BJ (cell line): ENCODE measurements around the gene B3GLCT. TPM values are rescaled to one million over a fixed set of nuclear protein-coding genes. Genes with fewer than 3 reads are reported as not detected.

Source experiments
- CTCF ChIA-PET: fragments of 350-600 bp; formaldehyde crosslinking; extraction: SDS; loops from one replicate; lab custom pipeline; 2021; ENCODE audit warnings: antibody characterized with exemption, inconsistent platforms; lab: Yijun Ruan, JAX
- POLR2A ChIA-PET: fragments of 300-600 bp; sonication (Branson Sonifier 250); formaldehyde crosslinking; extraction: SDS; loops from one replicate; lab custom pipeline; 2021; ENCODE audit warnings: antibody characterized with exemption; lab: Charles Lee
- DNase-seq: peaks from one replicate; pipeline ENCODE4 v3.0.0-alpha.2; 2011; ENCODE audit warnings: low read depth
- H3K27me3 ChIP-seq: 2 replicates; pipeline ENCODE4 v1.6.0; 2011; ENCODE audit warnings: low read length; ENCODE audit not compliant: control insufficient read depth, insufficient read depth
- H3K36me3 ChIP-seq: 2 replicates; pipeline ENCODE4 v1.5.1; 2011; ENCODE audit warnings: low read length; ENCODE audit not compliant: control insufficient read depth, insufficient read depth
- H3K4me3 ChIP-seq: 2 replicates; pipeline ENCODE4 v1.5.1; 2011; ENCODE audit warnings: low read depth, mild to moderate bottlenecking, control low read depth, low read length
- polyA plus RNA-seq: library from polyadenylated mRNA; depleted of rRNA; stranded (reverse); fragments of >200 nt; gene quantifications from 2 replicates; pipeline ENCODE4 v1.2.3, GENCODE V29; 2011
- TF ChIP-seq, protein P1 (sequence below): IDR thresholded peaks from 2 replicates; pipeline ENCODE4 v1.5.1; 2011; ENCODE audit warnings: low read depth, mild to moderate bottlenecking, control low read depth, inconsistent platforms, low read length, moderate library complexity; ENCODE audit not compliant: insufficient read depth

B3GLCT gene
- polyA plus RNA-seq, 1 experiment = 3.3 TPM

DNA sequence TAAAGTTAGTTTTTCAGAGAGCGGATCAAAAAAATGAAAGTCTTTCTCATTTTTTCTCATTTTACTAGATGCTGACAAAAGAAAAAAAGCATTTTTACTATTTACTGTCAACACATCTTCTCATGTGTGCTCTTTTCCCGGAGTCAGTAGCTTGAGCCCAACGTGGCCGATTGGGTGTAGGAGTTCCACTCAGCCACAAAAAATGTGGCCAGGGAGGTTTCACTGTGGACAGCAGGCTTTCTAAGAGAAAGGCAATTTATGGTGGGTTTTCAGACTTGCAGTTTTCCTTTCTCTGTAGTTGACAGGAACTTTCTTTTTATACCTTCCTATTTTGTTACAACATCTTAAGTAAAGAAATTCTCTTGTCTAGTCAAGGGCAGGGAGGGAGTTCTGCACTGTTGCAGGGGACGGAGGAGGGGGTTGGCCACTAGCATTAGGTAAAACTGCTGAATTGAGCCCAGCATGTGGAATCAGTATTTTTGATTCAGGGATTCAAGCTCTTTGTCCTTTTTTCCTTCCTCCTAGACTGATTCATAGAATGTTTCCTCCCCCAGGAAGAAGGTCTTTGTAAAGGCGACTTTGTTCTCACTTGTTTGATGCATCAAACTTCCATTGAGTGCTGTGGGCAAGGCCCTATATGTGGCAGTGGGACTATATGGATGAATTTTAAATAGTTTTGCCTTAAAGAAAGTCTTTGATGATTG is 123.1 kb downstream of the B3GLCT start:
- no peaks in the 10 kb centered on the region for H3K36me3 ChIP-seq
- no peak for DNase-seq
- TF ChIP-seq, protein P1, sequence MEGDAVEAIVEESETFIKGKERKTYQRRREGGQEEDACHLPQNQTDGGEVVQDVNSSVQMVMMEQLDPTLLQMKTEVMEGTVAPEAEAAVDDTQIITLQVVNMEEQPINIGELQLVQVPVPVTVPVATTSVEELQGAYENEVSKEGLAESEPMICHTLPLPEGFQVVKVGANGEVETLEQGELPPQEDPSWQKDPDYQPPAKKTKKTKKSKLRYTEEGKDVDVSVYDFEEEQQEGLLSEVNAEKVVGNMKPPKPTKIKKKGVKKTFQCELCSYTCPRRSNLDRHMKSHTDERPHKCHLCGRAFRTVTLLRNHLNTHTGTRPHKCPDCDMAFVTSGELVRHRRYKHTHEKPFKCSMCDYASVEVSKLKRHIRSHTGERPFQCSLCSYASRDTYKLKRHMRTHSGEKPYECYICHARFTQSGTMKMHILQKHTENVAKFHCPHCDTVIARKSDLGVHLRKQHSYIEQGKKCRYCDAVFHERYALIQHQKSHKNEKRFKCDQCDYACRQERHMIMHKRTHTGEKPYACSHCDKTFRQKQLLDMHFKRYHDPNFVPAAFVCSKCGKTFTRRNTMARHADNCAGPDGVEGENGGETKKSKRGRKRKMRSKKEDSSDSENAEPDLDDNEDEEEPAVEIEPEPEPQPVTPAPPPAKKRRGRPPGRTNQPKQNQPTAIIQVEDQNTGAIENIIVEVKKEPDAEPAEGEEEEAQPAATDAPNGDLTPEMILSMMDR = no peak
- POLR2A ChIA-PET = no interaction called here
- no peaks in the 10 kb centered on the region for H3K27me3 ChIP-seq
- H3K4me3 ChIP-seq = no peak overlapping the region
- CTCF ChIA-PET = no interaction called here

DNA sequence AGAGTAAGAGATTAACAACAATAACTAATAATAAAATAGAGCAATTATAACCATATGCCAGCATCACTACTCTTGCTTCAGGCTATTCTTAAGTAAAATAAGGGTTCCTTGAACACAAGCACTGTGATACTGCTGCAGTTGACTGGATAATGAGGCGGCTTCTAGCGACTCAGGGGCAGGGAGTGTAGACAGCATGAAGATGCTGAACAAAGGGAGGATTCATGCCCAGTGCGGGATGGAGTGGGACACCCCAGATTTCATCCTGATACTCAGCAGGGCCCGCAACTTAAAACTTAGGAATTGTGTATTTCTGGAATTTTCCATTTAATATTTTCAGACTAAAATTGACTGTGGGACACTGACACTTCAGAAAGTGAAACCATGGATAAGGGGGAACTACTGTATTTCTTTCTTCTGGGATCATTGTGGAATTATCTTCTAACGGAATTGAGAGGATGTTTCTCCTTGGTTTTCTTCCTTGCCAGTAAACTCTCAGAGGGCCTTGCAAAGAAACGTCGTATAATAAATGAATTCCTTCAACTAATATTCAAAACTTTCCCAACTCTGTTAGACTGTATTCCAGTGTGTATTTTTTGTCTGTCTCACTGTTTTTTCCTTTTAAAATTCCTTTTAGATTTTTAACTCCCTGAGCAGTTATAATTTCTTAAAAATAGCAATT is 127.5 kb downstream of the B3GLCT start:
- ChIA-PET POLR2A (no interaction called here), CTCF (no interaction called here)
- Histone ChIP-seq H3K4me3 (no peak overlapping the region), H3K27me3 (no peaks in the 10 kb centered on the region), H3K36me3 (no peaks in the 10 kb centered on the region)
- no peak for DNase-seq
- TF ChIP-seq, protein P1 = no peak

DNA sequence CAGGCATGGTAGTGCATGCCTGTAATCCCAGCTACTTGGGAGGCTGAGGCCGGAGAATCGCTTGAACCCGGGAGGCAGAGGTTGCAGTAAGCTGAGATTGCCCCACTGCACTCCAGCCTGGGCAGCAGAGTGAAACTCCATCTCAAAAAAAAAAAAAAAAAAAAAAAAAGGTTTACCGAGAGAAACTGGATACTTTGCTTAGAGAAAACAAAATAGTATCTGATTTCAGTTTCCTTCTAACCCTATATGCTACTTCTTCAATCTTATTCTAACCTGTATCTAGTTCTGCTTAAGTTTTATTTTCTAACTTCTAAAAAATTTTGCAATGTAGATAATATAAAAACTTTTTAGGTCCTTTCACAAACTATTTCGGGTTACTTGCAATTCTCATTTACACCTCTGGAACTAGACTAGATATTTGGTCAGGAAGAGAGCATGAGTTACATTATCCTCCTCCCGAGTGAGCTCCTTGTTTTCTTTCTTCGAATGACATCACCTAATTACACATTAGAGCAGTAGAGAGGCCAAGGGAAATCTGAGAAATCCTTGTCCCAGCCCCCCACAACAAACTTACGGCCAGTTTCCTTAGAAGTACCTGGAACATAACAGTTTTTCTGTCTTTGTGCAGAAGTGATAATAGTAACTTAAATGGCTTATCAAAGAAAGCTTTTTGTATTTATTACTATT is 128.9 kb downstream of the B3GLCT start:
- H3K27me3 ChIP-seq = no peaks in the 10 kb centered on the region
- no peak overlapping the region for H3K4me3 ChIP-seq
- ChIA-PET CTCF (no interaction called here), POLR2A (no interaction called here)
- no peaks in the 10 kb centered on the region for H3K36me3 ChIP-seq
- no peak for DNase-seq
- TF ChIP-seq, protein P1 = no peak

DNA sequence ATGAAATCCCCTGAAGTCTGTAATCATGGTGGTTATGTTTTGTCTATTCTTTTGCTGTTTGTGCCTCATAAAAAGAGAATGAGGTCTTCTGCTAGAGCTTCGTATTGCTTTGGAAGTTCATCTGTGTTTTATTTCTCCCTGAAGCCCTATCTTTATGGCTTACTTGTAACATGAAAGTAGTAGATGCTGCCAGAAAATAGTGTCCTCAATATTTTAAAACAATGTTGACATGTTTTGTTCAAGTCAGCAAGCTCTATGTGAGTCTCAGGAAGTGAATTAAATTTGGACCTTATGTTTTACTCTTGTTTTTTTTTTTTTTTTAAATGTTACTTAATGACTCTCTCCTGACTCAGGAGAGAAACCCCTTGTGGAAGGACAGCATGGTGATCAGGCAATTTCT is 130.5 kb downstream of the B3GLCT start:
- Histone ChIP-seq H3K4me3 (no peak overlapping the region), H3K36me3 (no peaks in the 10 kb centered on the region), H3K27me3 (no peaks in the 10 kb centered on the region)
- CTCF ChIA-PET = interaction anchor here (1.2 kb wide), 1 partner anchor 21 kb away, joined by 5 read pairs; no protein-coding TSS in a partner anchor
- peak; percentile 2 for DNase-seq
- TF ChIP-seq, protein P1 = no peak
- POLR2A ChIA-PET = no interaction called here

DNA sequence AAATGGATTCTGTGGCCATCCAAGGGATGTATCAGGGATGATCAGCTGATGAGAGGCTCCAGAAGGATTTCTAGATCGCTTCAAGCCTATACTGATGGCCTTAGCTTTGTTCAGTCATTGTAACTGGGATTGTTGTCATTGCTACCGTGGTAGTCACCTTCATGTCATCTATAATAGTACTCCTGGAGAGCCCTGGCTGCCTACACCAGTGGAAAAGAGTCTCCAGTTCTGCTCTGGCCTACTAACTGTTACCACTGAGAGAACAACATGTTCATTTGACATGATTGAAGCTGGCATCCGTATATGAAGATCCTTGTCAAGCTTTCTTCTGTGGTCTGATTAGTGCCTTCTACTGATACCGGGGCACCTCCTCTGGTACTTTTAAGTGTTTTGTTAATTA is 131.3 kb downstream of the B3GLCT start:
- POLR2A ChIA-PET = no interaction called here
- Histone ChIP-seq H3K4me3 (no peak overlapping the region), H3K27me3 (no peaks in the 10 kb centered on the region), H3K36me3 (no peaks in the 10 kb centered on the region)
- CTCF ChIA-PET = interaction anchor here (1.2 kb wide), 1 partner anchor 20 kb away, joined by 5 read pairs; no protein-coding TSS in a partner anchor
- DNase-seq = no peak
- TF ChIP-seq, protein P1 = no peak
